OCI-LY1 (cell line): ENCODE data around the gene CHI3L1.

Experiments
- EZH2 ChIP-seq: fragments of 200-600 bp; sonication (generic), shearing (Covaris generic); IDR thresholded peaks from 2 replicates; pipeline ENCODE4 v1.8.0; 2017; ENCODE audit warnings: borderline replicate concordance, mixed run types, mild to moderate bottlenecking, antibody characterized with exemption, low read length, moderate library complexity, mixed read lengths
- TF ChIP-seq, protein P1 (sequence below): fragments of 200-600 bp; sonication (generic), shearing (Covaris generic); IDR thresholded peaks from 2 replicates; pipeline ENCODE4 v1.5.1; 2017; ENCODE audit warnings: mild to moderate bottlenecking, antibody characterized with exemption, low read length, moderate library complexity, mixed read lengths

GRCh38 chr1:203148579-203148978, 37.9 kb downstream of the CHI3L1 start:
- TF ChIP-seq, protein P1, sequence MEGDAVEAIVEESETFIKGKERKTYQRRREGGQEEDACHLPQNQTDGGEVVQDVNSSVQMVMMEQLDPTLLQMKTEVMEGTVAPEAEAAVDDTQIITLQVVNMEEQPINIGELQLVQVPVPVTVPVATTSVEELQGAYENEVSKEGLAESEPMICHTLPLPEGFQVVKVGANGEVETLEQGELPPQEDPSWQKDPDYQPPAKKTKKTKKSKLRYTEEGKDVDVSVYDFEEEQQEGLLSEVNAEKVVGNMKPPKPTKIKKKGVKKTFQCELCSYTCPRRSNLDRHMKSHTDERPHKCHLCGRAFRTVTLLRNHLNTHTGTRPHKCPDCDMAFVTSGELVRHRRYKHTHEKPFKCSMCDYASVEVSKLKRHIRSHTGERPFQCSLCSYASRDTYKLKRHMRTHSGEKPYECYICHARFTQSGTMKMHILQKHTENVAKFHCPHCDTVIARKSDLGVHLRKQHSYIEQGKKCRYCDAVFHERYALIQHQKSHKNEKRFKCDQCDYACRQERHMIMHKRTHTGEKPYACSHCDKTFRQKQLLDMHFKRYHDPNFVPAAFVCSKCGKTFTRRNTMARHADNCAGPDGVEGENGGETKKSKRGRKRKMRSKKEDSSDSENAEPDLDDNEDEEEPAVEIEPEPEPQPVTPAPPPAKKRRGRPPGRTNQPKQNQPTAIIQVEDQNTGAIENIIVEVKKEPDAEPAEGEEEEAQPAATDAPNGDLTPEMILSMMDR: no peak
- no peak for TF ChIP-seq EZH2
